Stimulated activated naive CD4-positive, alpha-beta T cell (primary cell): Measurements from ENCODE around the gene NPR2.

Experiments
- DNase-seq, 6 experiments: peaks; one replicate each; lab custom pipeline; 2025; lab: John Stamatoyannopoulos, UW

Gene NPR2

DNA sequence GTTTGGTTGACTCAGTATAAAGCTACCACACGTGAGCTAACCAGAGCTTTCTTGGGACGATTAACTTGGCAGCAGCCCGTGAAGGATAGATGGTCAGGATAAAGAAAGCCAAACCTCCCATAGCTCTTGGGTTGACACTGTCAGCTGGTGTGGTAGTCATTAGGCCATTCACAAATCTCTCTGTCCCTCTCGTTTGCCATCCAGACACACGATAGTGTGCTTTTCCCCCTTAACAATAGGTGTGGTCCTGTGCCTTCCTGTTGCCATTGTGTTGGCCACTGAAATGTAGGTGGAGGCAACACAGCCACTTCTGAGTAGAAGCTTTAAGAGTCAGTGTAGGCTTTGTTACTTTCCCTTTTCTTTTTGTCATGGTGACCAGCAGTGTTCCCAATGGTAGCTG, 67.1 kb downstream of the NPR2 start:
- no peak for DNase-seq
